ENCODE measurements around the gene PIK3R3.
A peak's percentile ranks its signal among the peaks of the same experiment; 100 is the strongest.

Gene PIK3R3

DNA sequence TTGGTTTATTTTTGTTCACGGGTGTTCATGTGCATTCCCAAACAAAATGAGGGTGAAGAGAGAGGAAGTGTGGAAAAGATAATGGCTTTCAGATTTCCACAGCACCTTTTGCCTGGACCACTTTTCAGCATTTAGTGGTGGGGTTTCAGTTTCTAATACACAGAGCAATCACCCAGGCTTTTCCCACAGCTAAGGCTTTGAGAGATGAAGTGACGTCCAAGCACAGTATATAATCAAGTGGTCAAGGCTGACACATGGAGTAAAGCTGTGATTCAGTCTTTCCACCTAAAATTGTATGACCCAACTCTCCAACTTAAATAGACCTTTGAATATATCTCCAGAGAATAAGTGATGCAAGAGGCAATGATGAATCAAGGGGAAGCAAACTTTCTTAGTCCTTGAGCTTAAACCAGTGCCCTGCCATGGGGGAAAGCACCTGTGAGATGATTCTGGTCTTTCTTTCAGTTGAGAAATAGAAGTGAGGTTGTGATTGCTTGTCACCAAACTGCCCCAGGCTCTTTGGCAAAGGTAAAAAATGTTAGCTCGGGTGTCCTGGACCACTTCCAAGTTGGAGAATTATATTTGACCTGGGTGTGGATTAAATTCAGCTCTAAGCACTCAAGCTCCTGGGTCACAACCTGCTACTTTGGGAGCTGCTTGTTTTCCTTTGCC, 2.4 kb upstream of the PIK3R3 start:
- H3K27ac Mint-ChIP-seq = peak overlapping the region; percentile 80
- peak; percentile 31 for DNase-seq
- H3K36me3 Mint-ChIP-seq = no peaks in the 10 kb centered on the region
- no peak overlapping the region for H3K4me3 Mint-ChIP-seq
- H3K4me1 Mint-ChIP-seq = peaks cover 24 to 42% of the 10 kb centered on the region in 2 donors
- peaks cover 8 to 19% of the 10 kb centered on the region in 2 donors for H3K27me3 Mint-ChIP-seq
- ATAC-seq (replicated peaks) = peak; percentile 35 to 55
- H3K9me3 Mint-ChIP-seq = no peaks in the 10 kb centered on the region

GRCh38 chr1:46133781-46134350, 1.4 kb upstream of the PIK3R3 start:
- Mint-ChIP-seq H3K27me3 (peaks cover 12 to 19% of the 10 kb centered on the region in 2 donors), H3K27ac (peak overlapping the region; percentile 80), H3K4me3 (peak overlapping the region; percentile 89 to 93), H3K9me3 (no peaks in the 10 kb centered on the region), H3K4me1 (peaks cover 24 to 42% of the 10 kb centered on the region in 2 donors), H3K36me3 (no peaks in the 10 kb centered on the region)
- no peak for DNase-seq
- no peak for ATAC-seq (replicated peaks)

- Mint-ChIP-seq H3K4me1 (peaks cover 24 to 42% of the 10 kb centered on the region in 2 donors), H3K27ac (peak overlapping the region; percentile 99), H3K4me3 (peak overlapping the region; percentile 89 to 93), H3K36me3 (no peaks in the 10 kb centered on the region), H3K27me3 (peaks cover 15 to 22% of the 10 kb centered on the region in 2 donors), H3K9me3 (no peaks in the 10 kb centered on the region)
- ATAC-seq (replicated peaks) = peak; percentile 66 to 70
- DNase-seq = no peak
Measured at GRCh38 chr1:46133181-46133658, 791 bp upstream of the PIK3R3 start.

- peaks cover 15 to 21% of the 10 kb centered on the region in 2 donors for H3K27me3 Mint-ChIP-seq
- no peaks in the 10 kb centered on the region for H3K9me3 Mint-ChIP-seq
- H3K4me3 Mint-ChIP-seq = peak overlapping the region; percentile 89 to 93
- no peaks in the 10 kb centered on the region for H3K36me3 Mint-ChIP-seq
- no peak for ATAC-seq (replicated peaks)
- H3K27ac Mint-ChIP-seq = peak overlapping the region; percentile 99
- H3K4me1 Mint-ChIP-seq = peaks cover 24 to 42% of the 10 kb centered on the region in 2 donors
- peak; percentile 13 for DNase-seq
Measured at GRCh38 chr1:46131712-46132528, 509 bp downstream of the PIK3R3 start.

GRCh38 chr1:46131093-46131492, 1.3 kb downstream of the PIK3R3 start:
- H3K4me1 Mint-ChIP-seq = peaks cover 21 to 35% of the 10 kb centered on the region in 2 donors
- no peak for ATAC-seq (replicated peaks)
- peak overlapping the region; percentile 20 for H3K27ac Mint-ChIP-seq
- DNase-seq = no peak
- H3K36me3 Mint-ChIP-seq = no peaks in the 10 kb centered on the region
- H3K27me3 Mint-ChIP-seq = peaks cover 15 to 16% of the 10 kb centered on the region in 2 donors
- H3K4me3 Mint-ChIP-seq = peak overlapping the region; percentile 76 to 89
- H3K9me3 Mint-ChIP-seq = no peaks in the 10 kb centered on the region

GRCh38 chr1:46130606-46131005, 1.8 kb downstream of the PIK3R3 start:
- ATAC-seq (replicated peaks) (no peak), DNase-seq (no peak)
- Mint-ChIP-seq H3K9me3 (no peaks in the 10 kb centered on the region), H3K4me3 (peak overlapping the region; percentile 38 to 46), H3K36me3 (no peaks in the 10 kb centered on the region), H3K27me3 (peaks cover 15 to 16% of the 10 kb centered on the region in 2 donors), H3K27ac (no peak overlapping the region), H3K4me1 (peaks cover 21 to 33% of the 10 kb centered on the region in 2 donors)

- Mint-ChIP-seq H3K27ac (no peak overlapping the region), H3K4me3 (no peak overlapping the region), H3K36me3 (no peaks in the 10 kb centered on the region), H3K4me1 (peaks cover 21 to 33% of the 10 kb centered on the region in 2 donors), H3K27me3 (peaks cover 15 to 16% of the 10 kb centered on the region in 2 donors), H3K9me3 (no peaks in the 10 kb centered on the region)
- ATAC-seq (replicated peaks) (no peak), DNase-seq (no peak)
Measured at GRCh38 chr1:46130121-46130520, 2.3 kb downstream of the PIK3R3 start.

DNA sequence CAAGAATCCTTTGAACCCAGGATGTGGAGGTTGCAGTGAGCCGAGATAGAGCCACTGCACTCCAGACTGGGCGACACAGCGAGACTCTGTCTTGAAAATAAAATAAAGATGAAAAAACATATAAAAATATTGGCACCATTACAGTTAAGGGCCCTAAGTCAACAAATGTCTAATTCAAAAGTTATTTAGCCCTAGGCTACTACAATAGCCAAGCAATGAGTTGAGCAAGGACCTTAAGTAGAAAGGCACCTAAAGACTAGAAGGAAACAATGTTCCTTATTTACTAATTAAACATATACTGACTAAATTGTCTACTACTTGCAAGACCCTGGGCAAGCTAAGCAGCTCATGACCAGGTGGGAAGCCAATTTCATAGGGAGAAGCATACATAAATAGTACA, 4.1 kb downstream of the PIK3R3 start:
- peaks cover 15 to 16% of the 10 kb centered on the region in 2 donors for H3K27me3 Mint-ChIP-seq
- ATAC-seq (replicated peaks) = no peak

GRCh38 chr1:46118856-46119255, 13.6 kb downstream of the PIK3R3 start:
- ATAC-seq (replicated peaks) (no peak), DNase-seq (no peak)
- Mint-ChIP-seq H3K4me3 (no peak overlapping the region), H3K9me3 (no peaks in the 10 kb centered on the region), H3K36me3 (no peaks in the 10 kb centered on the region), H3K27me3 (no peaks in the 10 kb centered on the region), H3K27ac (no peak overlapping the region), H3K4me1 (peaks cover 1 to 4% of the 10 kb centered on the region in 2 donors)

More for the DNA sequence above, 4.1 kb downstream of the PIK3R3 start:
- H3K27ac Mint-ChIP-seq = no peak overlapping the region
- no peak for DNase-seq
- no peak overlapping the region for H3K4me3 Mint-ChIP-seq
- H3K4me1 Mint-ChIP-seq = peaks cover 8 to 22% of the 10 kb centered on the region in 2 donors
- no peaks in the 10 kb centered on the region for H3K9me3 Mint-ChIP-seq
- H3K36me3 Mint-ChIP-seq = no peaks in the 10 kb centered on the region

GRCh38 chr1:46117810-46118494, 14.5 kb downstream of the PIK3R3 start:
- Mint-ChIP-seq H3K36me3 (no peaks in the 10 kb centered on the region), H3K27ac (no peak overlapping the region), H3K27me3 (no peaks in the 10 kb centered on the region), H3K4me3 (no peak overlapping the region), H3K9me3 (no peaks in the 10 kb centered on the region), H3K4me1 (no peaks in the 10 kb centered on the region)
- DNase-seq = no peak
- ATAC-seq (replicated peaks) = no peak

- Mint-ChIP-seq H3K27me3 (no peaks in the 10 kb centered on the region), H3K9me3 (no peaks in the 10 kb centered on the region), H3K36me3 (no peaks in the 10 kb centered on the region), H3K27ac (no peak overlapping the region), H3K4me3 (no peak overlapping the region), H3K4me1 (no peaks in the 10 kb centered on the region)
- ATAC-seq (replicated peaks) (no peak), DNase-seq (no peak)
Measured at GRCh38 chr1:46114925-46115603, 17.4 kb downstream of the PIK3R3 start.

- Mint-ChIP-seq H3K36me3 (no peaks in the 10 kb centered on the region), H3K27me3 (no peaks in the 10 kb centered on the region), H3K4me3 (no peak overlapping the region), H3K27ac (no peak overlapping the region), H3K9me3 (no peaks in the 10 kb centered on the region), H3K4me1 (no peaks in the 10 kb centered on the region)
- DNase-seq = no peak
- ATAC-seq (replicated peaks) = no peak
Measured at GRCh38 chr1:46113948-46114347, 18.5 kb downstream of the PIK3R3 start.

DNA sequence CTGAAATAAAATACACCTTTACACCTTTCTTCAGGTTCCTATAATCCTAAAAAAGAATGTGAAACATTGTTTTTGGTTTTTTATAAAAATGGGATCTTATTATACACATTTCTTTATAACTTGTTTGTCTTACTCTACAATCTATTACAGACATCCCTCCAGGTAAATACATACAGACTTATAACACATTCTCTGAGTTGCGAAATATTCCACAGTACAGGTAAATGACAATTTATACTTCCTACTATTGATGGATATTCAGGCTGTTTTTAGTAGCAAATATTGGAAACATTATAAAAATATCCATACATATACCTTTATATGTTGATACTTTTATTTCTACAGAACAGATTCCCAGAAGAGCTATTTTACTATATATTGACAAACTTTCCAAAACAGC, 20.3 kb downstream of the PIK3R3 start:
- DNase-seq (no peak), ATAC-seq (replicated peaks) (no peak)
- Mint-ChIP-seq H3K36me3 (no peaks in the 10 kb centered on the region), H3K4me3 (no peak overlapping the region), H3K27ac (no peak overlapping the region), H3K4me1 (no peaks in the 10 kb centered on the region), H3K9me3 (no peaks in the 10 kb centered on the region), H3K27me3 (no peaks in the 10 kb centered on the region)

DNA sequence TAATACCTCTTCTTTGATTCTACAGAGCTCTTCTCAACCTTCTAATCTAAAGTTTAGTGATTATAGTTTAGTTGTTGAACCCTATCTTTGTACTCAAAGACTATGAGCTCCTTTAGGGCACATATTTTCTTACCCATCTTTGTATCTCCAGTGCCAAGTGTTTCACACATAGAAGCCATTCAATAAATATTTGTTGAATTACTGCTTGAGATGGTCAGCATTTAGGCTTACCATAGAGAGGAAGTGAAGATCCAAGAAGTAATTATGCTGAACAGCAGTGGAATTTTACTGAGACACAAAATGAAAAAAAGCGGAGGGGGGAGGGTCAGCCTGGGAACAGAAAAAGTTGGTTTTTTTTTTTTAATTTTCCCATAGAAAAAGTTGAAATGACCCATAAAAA, 21.9 kb downstream of the PIK3R3 start:
- ATAC-seq (replicated peaks) = no peak
- no peaks in the 10 kb centered on the region for H3K36me3 Mint-ChIP-seq
- H3K4me3 Mint-ChIP-seq = no peak overlapping the region
- no peaks in the 10 kb centered on the region for H3K27me3 Mint-ChIP-seq
- no peak for DNase-seq
- H3K4me1 Mint-ChIP-seq = no peaks in the 10 kb centered on the region
- no peaks in the 10 kb centered on the region for H3K9me3 Mint-ChIP-seq
- no peak overlapping the region for H3K27ac Mint-ChIP-seq
